HepG2 (cell line): ENCODE data around the gene BLOC1S4. TPM values are rescaled to one million over a fixed set of nuclear protein-coding genes. Genes with fewer than 3 reads are reported as not detected.
A peak's percentile ranks its signal among the peaks of the same experiment; 100 is the strongest.

ENCODE experiments used
- GATA4 ChIP-seq: sonication (generic); IDR thresholded peaks from 2 replicates; pipeline ENCODE4 v1.6.1; 2016; ENCODE audit warnings: antibody characterized with exemption, low read depth, borderline replicate concordance
- GPN1 ChIP-seq: sonication (generic); formaldehyde crosslinking; IDR thresholded peaks from 2 replicates; pipeline ENCODE4 v1.5.1; 2020; ENCODE audit warnings: missing genetic modification reagents, borderline replicate concordance
- HDAC1 ChIP-seq: sonication (generic); formaldehyde crosslinking; IDR thresholded peaks from 2 replicates; pipeline ENCODE4 v1.5.1; 2020; ENCODE audit warnings: mild to moderate bottlenecking, missing genetic modification reagents
- HES4 ChIP-seq: sonication (generic); formaldehyde crosslinking; IDR thresholded peaks from 2 replicates; pipeline ENCODE4 v1.9.0; 2021; ENCODE audit warnings: mild to moderate bottlenecking, missing genetic modification reagents, borderline replicate concordance
- HOXA5 ChIP-seq: sonication (generic); formaldehyde crosslinking; IDR thresholded peaks from 2 replicates; pipeline ENCODE4 v1.4.0; 2020; ENCODE audit warnings: missing genetic modification reagents
- MAF1 ChIP-seq: sonication (generic); formaldehyde crosslinking; IDR thresholded peaks from 2 replicates; pipeline ENCODE4 v1.5.0; 2020; ENCODE audit warnings: missing genetic modification reagents, borderline replicate concordance
- MATR3 ChIP-seq: sonication (generic); formaldehyde crosslinking; IDR thresholded peaks from 2 replicates; pipeline ENCODE4 v1.4.0; 2020; ENCODE audit warnings: missing genetic modification reagents
- MTF2 ChIP-seq: sonication (generic); formaldehyde crosslinking; IDR thresholded peaks from 2 replicates; pipeline ENCODE4 v1.5.0; 2020; ENCODE audit warnings: missing genetic modification reagents, borderline replicate concordance
- NFYB ChIP-seq: sonication (generic); formaldehyde crosslinking; IDR thresholded peaks from 2 replicates; pipeline ENCODE4 v1.4.0; 2020; ENCODE audit warnings: missing genetic modification reagents
- NONO ChIP-seq, 2 experiments: fragments of 450-650 bp in 1 of 2; sonication (generic) in 1 of 2; formaldehyde crosslinking in 1 of 2; IDR thresholded peaks in 1 of 2; conservative IDR thresholded peaks in 1 of 2; 2 replicates each; pipeline versions ENCODE4 v1.6.1 to v1.8.0; 2017 to 2022; ENCODE audit warnings: mild to moderate bottlenecking in 1 of 2, missing genetic modification reagents in 1 of 2, moderate library complexity in 1 of 2
- PHF20 ChIP-seq: sonication (generic); formaldehyde crosslinking; IDR thresholded peaks from 2 replicates; pipeline ENCODE4 v1.5.0; 2020; ENCODE audit warnings: mild to moderate bottlenecking, missing genetic modification reagents
- PITX1 ChIP-seq: sonication (generic); formaldehyde crosslinking; IDR thresholded peaks from 2 replicates; pipeline ENCODE4 v1.5.1; 2020; ENCODE audit warnings: mild to moderate bottlenecking, missing genetic modification reagents
- RAD21 ChIP-seq: fragments of 450-650 bp; formaldehyde crosslinking; IDR thresholded peaks from 2 replicates; pipeline ENCODE4 v1.5.0; 2020; ENCODE audit warnings: mild to moderate bottlenecking
- SMAD9 ChIP-seq: sonication (generic); formaldehyde crosslinking; IDR thresholded peaks from 2 replicates; pipeline ENCODE4 v1.5.1; 2020; ENCODE audit warnings: mild to moderate bottlenecking, missing genetic modification reagents
- SOX13 ChIP-seq, 3 experiments: fragments of 450-650 bp in 1 of 3; sonication (generic) in 1 of 3; formaldehyde crosslinking in 1 of 3; IDR thresholded peaks in 2 of 3; conservative IDR thresholded peaks in 1 of 3; 2 replicates each; pipeline versions ENCODE4 v1.5.0 to v1.6.1; 2016 to 2020; ENCODE audit warnings: antibody characterized with exemption in 1 of 3, mild to moderate bottlenecking in 1 of 3, missing compliant biosample characterization in 1 of 3, missing genetic modification reagents in 1 of 3, moderate library complexity in 1 of 3
- ZBTB38 ChIP-seq: sonication (generic); formaldehyde crosslinking; IDR thresholded peaks from 2 replicates; pipeline ENCODE4 v1.5.1; 2020; ENCODE audit warnings: mild to moderate bottlenecking, missing genetic modification reagents
- ZEB1 ChIP-seq: IDR thresholded peaks from 2 replicates; pipeline ENCODE4 v1.6.1; 2012; ENCODE audit warnings: mild to moderate bottlenecking, low read depth, inconsistent platforms; ENCODE audit not compliant: insufficient replicate concordance
- ZNF205 ChIP-seq: IDR thresholded peaks from 2 replicates; pipeline ENCODE4 v1.6.1; 2018; ENCODE audit warnings: missing biosample characterization, missing genetic modification reagents
- ZNF441 ChIP-seq: sonication (generic); formaldehyde crosslinking; IDR thresholded peaks from 2 replicates; pipeline ENCODE4 v1.7.0; 2021; ENCODE audit warnings: missing genetic modification reagents, borderline replicate concordance
- ZNF446 ChIP-seq: sonication (generic); formaldehyde crosslinking; IDR thresholded peaks from 2 replicates; pipeline ENCODE4 v1.5.0; 2020; ENCODE audit warnings: mild to moderate bottlenecking, missing genetic modification reagents
- ZNF550 ChIP-seq: sonication (generic); formaldehyde crosslinking; IDR thresholded peaks from 2 replicates; pipeline ENCODE4 v1.4.0; 2020; ENCODE audit warnings: mild to moderate bottlenecking, missing genetic modification reagents, borderline replicate concordance
- ZNF800 ChIP-seq: sonication (generic); formaldehyde crosslinking; IDR thresholded peaks from 2 replicates; pipeline ENCODE4 v1.4.0; 2020; ENCODE audit warnings: missing genetic modification reagents
- ZSCAN31 ChIP-seq: sonication (generic); formaldehyde crosslinking; IDR thresholded peaks from 2 replicates; pipeline ENCODE4 v1.5.0; 2020; ENCODE audit warnings: low read depth, mild to moderate bottlenecking, missing genetic modification reagents
- ZZZ3 ChIP-seq: sonication (generic); formaldehyde crosslinking; IDR thresholded peaks from 2 replicates; pipeline ENCODE4 v1.4.0; 2020; ENCODE audit warnings: missing genetic modification reagents, mild to moderate bottlenecking, borderline replicate concordance
- polyA plus RNA-seq, 8 experiments: library from polyadenylated mRNA; depleted of rRNA in 3 of 8; stranded (reverse) in 7 of 8; unstranded in 1 of 8; fragments of >200 nt; fragmentation: Illumina TruSeq in 4 of 8; extraction: Trizol in 4 of 8; gene quantifications; 2 replicates each; pipeline versions ENCODE4 v1.2.1 to v1.2.3, GENCODE V29; 2011 to 2016; ENCODE audit warnings: low read depth in 4 of 8, missing spikeins in 1 of 8, mixed read lengths in 1 of 8; ENCODE audit not compliant: insufficient read depth in 1 of 8
- total RNA-seq, 5 experiments: library from RNA; depleted of rRNA; stranded (reverse); fragments of >200 nt; fragmentation: Illumina TruSeq; extraction: Trizol; gene quantifications; 2 replicates each; pipeline ENCODE4 v1.2.3, GENCODE V29; 2016; ENCODE audit warnings: low read depth in 1 of 5
- TF ChIP-seq, protein P1 (sequence below): sonication (generic); formaldehyde crosslinking; IDR thresholded peaks from 2 replicates; pipeline ENCODE4 v1.8.0; 2022; ENCODE audit warnings: mild to moderate bottlenecking, missing genetic modification reagents; ENCODE audit not compliant: insufficient replicate concordance
- TF ChIP-seq, protein P2 (sequence below): sonication (generic); formaldehyde crosslinking; IDR thresholded peaks from 2 replicates; pipeline ENCODE4 v1.4.0; 2020; ENCODE audit warnings: missing genetic modification reagents

The BLOC1S4 gene
- total and polyA plus RNA-seq, 2 of the 13 experiments (the other 11 are each of a cell fraction or from before 2014, with no cell fraction given), result 15.5 to 20.9 TPM

DNA sequence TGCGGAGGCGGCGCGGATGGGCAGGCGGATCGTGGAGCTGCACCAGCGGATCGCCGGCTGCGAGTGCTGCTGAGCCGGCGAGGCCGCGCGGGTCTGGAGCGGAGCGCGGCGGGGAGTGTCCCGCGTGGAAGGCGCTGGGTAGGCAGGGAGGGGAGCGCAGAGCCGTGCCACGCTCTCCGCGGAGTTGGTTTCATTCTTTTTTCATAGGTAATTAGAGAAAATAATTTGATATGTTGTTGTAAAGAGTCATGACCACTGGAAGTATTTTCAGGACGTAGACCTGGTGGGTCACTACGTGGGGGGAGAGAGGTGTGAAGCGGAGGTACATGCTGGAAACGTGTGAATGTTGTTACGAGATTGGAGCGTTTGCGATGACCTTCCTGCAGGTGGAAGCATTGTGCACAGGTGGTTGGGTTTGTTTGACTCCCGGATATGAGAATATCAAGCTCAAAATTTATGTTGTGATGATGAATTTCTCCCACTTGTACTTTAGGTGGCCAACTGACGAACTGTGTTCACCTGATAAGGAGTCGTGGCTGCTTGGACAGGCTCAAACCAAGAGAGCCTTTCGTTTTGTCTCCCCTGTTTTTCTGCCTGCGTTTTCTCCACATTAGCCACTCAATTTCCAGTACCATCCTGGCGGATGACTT, 41.3 kb upstream of the BLOC1S4 start (continued):
- no peak for TF ChIP-seq NONO (IDR thresholded peaks at IDR 0.05)
- TF ChIP-seq NONO (CRISPR knock-in tag; conservative IDR thresholded peaks at IDR 0.05), result no peak
- no peak for TF ChIP-seq PHF20 (CRISPR knock-in tag)
- no peak for TF ChIP-seq ZNF205 (CRISPR knock-in tag)
- TF ChIP-seq PITX1 (CRISPR knock-in tag), result no peak
- TF ChIP-seq MAF1 (CRISPR knock-in tag), result no peak
- TF ChIP-seq MATR3 (CRISPR knock-in tag), result no peak
- no peak for TF ChIP-seq ZZZ3
- TF ChIP-seq MTF2 (CRISPR knock-in tag), result 0 out of 2 replicates have a peak, but pooled peaks have one; percentile 56
- TF ChIP-seq, protein P1, sequence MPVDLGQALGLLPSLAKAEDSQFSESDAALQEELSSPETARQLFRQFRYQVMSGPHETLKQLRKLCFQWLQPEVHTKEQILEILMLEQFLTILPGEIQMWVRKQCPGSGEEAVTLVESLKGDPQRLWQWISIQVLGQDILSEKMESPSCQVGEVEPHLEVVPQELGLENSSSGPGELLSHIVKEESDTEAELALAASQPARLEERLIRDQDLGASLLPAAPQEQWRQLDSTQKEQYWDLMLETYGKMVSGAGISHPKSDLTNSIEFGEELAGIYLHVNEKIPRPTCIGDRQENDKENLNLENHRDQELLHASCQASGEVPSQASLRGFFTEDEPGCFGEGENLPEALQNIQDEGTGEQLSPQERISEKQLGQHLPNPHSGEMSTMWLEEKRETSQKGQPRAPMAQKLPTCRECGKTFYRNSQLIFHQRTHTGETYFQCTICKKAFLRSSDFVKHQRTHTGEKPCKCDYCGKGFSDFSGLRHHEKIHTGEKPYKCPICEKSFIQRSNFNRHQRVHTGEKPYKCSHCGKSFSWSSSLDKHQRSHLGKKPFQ (CRISPR knock-in tag), result peak; percentile 86
- TF ChIP-seq ZNF550 (CRISPR knock-in tag), result no peak
- no peak; the same call in 1 of the 2 replicates for TF ChIP-seq NFYB (CRISPR knock-in tag)
- TF ChIP-seq ZEB1, result no peak
- TF ChIP-seq, protein P2, sequence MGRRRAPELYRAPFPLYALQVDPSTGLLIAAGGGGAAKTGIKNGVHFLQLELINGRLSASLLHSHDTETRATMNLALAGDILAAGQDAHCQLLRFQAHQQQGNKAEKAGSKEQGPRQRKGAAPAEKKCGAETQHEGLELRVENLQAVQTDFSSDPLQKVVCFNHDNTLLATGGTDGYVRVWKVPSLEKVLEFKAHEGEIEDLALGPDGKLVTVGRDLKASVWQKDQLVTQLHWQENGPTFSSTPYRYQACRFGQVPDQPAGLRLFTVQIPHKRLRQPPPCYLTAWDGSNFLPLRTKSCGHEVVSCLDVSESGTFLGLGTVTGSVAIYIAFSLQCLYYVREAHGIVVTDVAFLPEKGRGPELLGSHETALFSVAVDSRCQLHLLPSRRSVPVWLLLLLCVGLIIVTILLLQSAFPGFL, result no peak
- TF ChIP-seq ZSCAN31, result no peak
- TF ChIP-seq GATA4, result no peak
- TF ChIP-seq SOX13 (IDR thresholded peaks at IDR 0.05), result no peak
- TF ChIP-seq SOX13 (CRISPR knock-in tag; conservative IDR thresholded peaks at IDR 0.05 in 1 of 2, IDR thresholded peaks at IDR 0.05 in 1 of 2), result 0 out of 4 replicates have a peak, but pooled peaks of 1 of the 2 experiments have one; percentile 11
- peak; percentile 15; the same call in 1 of the 2 replicates for TF ChIP-seq ZNF800 (CRISPR knock-in tag)
- no peak for TF ChIP-seq HES4
- no peak for TF ChIP-seq HOXA5 (CRISPR knock-in tag)
- TF ChIP-seq ZNF441 (CRISPR knock-in tag), result no peak
- 0 out of 2 replicates have a peak, but pooled peaks have one; percentile 4 for TF ChIP-seq HDAC1 (CRISPR knock-in tag)
- no peak for TF ChIP-seq ZNF446
- TF ChIP-seq ZBTB38 (CRISPR knock-in tag), result no peak
- TF ChIP-seq RAD21 (CRISPR knock-in tag), result no peak
- no peak for TF ChIP-seq SMAD9
- no peak for TF ChIP-seq GPN1 (CRISPR knock-in tag)
